Esophagus muscularis mucosa (tissue), 3 donors: ENCODE data around the gene VPS52.

Source experiments
- POLR2A ChIP-seq: fragments of 450-650 bp; IDR thresholded peaks from one replicate; pipeline ENCODE4 v1.6.1; 2017; ENCODE audit warnings: antibody characterized with exemption, moderate library complexity, mild to moderate bottlenecking, low read depth
- POLR2AphosphoS5 ChIP-seq, 2 donors: sonication (generic); formaldehyde crosslinking; IDR thresholded peaks; one replicate each; pipeline ENCODE4 v1.6.1; 2017; ENCODE audit warnings: antibody characterized with exemption in 2 of 2
- TF ChIP-seq, protein P1 (sequence below), 3 experiments: fragments of 200-600 bp in 2 of 3; fragments of 450-650 bp in 1 of 3; sonication (generic) in 2 of 3; IDR thresholded peaks; one replicate each; pipeline ENCODE4 v1.5.1; 2017 to 2019; ENCODE audit warnings: antibody characterized with exemption in 3 of 3, mild to moderate bottlenecking in 2 of 3, moderate library complexity in 1 of 3

DNA sequence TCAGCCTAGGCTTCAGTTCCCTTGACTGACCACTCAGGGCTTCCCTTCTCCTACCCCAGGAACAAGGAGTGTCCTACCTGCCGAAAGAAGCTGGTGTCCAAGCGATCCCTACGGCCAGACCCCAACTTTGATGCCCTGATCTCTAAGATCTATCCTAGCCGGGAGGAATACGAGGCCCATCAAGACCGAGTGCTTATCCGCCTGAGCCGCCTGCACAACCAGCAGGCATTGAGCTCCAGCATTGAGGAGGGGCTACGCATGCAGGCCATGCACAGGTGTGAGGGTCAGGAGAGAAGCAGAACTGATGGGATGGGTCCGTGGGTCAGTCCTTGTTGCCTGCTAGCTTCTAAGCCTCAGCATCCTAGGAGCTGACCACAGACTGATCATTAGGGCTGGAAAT lies 61.8 kb downstream of the VPS52 start:
- TF ChIP-seq, protein P1, sequence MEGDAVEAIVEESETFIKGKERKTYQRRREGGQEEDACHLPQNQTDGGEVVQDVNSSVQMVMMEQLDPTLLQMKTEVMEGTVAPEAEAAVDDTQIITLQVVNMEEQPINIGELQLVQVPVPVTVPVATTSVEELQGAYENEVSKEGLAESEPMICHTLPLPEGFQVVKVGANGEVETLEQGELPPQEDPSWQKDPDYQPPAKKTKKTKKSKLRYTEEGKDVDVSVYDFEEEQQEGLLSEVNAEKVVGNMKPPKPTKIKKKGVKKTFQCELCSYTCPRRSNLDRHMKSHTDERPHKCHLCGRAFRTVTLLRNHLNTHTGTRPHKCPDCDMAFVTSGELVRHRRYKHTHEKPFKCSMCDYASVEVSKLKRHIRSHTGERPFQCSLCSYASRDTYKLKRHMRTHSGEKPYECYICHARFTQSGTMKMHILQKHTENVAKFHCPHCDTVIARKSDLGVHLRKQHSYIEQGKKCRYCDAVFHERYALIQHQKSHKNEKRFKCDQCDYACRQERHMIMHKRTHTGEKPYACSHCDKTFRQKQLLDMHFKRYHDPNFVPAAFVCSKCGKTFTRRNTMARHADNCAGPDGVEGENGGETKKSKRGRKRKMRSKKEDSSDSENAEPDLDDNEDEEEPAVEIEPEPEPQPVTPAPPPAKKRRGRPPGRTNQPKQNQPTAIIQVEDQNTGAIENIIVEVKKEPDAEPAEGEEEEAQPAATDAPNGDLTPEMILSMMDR (IDR thresholded peaks at IDR 0.05): no peak
- TF ChIP-seq POLR2AphosphoS5 (IDR thresholded peaks at IDR 0.05): no peak
- TF ChIP-seq POLR2A: no peak
